Measurements from ENCODE around the gene CACNA2D1. TPM values are rescaled to one million over a fixed set of nuclear protein-coding genes. Genes with fewer than 3 reads are reported as not detected.

The CACNA2D1 gene
- polyA plus RNA-seq, 2 of the 4 experiments (the other 2 are of a cell fraction), result 18.0 to 32.9 TPM

DNA sequence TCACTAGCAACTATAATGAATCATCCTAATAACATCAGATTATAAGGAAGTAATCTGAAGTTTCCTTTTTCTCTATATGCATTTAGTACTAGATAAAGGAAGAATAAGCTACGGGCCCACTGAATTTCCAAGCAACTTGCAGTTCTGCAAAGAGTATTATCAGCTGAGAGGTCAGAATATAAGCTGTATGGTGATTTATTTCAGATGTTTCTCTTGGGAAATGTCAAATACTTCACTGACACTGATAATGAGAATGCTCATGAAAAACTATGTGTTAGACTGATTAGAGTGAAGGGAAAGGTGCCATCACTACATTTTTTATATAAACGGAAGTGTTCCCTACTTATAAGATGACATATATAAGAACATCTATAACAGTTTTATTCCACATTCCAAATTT lies 422.5 kb downstream of the CACNA2D1 start:
- TF ChIP-seq ZNF302 (CRISPR knock-in tag; IDR thresholded peaks at IDR 0.05) (no peak), ESRRA (IDR thresholded peaks at IDR 0.05; ENCODE audit: borderline replicate concordance, low read length) (no peak), NPAS2 (CRISPR knock-in tag; IDR thresholded peaks at IDR 0.05; ENCODE audit: borderline replicate concordance) (no peak), TP53 (CRISPR knock-in tag; IDR thresholded peaks at IDR 0.05) (no peak)
- DNase-seq (ENCODE audit: low read depth in 1 of 2, low spot score in 1 of 2), result no peak
- ChIA-PET POLR2A (no interaction called here), CTCF (interaction anchor here (0.9 to 8.6 kb wide), 5 partner anchors 9 to 709 kb away, joined by 3 to 64 read pairs (median 4); no protein-coding TSS in a partner anchor)
- Histone ChIP-seq H3K4me3 (no peak overlapping the region), H3K4me2 (no peak overlapping the region), H3K27ac (no peak overlapping the region), H3K9me3 (no peaks in the 10 kb centered on the region), H3K4me1 (peaks cover 15% of the 10 kb centered on the region)
- 86% methylated on average over 2 of the region's 2 CpGs for WGBS (ENCODE audit: missing lambda C conversion rate)
- no peak for ATAC-seq
- no peak for FAIRE-seq

DNA sequence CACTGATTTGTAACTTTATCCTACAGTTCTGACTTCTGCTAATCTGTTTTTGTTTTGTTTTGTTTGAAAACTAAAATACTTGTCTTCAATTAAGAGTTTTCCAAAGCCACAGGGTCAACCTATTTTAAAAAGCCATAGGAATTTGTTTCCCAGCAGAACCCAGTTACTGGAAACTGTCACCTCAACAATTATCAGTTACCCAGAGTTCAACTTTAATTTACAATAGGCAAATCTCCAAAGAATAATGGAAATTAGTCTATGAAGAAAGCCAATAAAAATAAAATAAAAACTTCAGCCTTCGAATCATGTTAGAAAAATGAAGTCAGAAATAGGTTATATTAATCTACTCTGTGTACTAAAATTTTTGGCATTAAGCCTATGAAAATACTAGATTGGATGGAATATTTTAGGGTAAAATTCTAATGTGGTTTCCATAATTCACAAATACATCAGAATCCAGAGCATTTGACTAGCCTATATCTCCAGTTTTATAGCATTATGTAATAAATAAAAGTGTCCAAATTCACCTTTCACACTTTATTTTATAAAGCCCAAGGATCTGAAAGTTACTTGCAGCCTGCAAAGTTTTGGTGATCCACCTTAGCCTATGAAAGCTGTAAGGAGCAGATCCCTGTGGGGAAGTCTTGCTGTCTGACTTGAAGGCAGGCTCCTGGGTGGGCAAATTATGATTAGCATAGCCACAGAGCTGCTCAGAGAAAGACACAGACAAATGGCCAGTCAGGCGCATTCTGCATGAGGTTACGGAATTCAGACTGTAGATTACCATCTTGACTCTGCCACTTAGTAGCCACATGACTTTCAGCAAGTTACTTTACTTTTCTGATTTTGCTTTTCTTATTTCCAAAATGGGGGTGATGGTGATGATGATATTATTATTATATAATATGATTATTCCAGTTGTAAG lies 423.8 kb downstream of the CACNA2D1 start:
- ChIA-PET CTCF (interaction anchor here (0.9 to 8.6 kb wide), 2 partner anchors 64 to 520 kb away, joined by 4 to 64 read pairs; no protein-coding TSS in a partner anchor), POLR2A (no interaction called here)
- Histone ChIP-seq H3K4me1 (peaks cover 23% of the 10 kb centered on the region), H3K27ac (no peak overlapping the region), H3K9me3 (no peaks in the 10 kb centered on the region), H3K4me3 (no peak overlapping the region), H3K4me2 (no peak overlapping the region)
- TF ChIP-seq HOXB13 (CRISPR knock-in tag; IDR thresholded peaks at IDR 0.05; ENCODE audit: low read depth) (no peak), TP53 (CRISPR knock-in tag; IDR thresholded peaks at IDR 0.05) (no peak), ZNF302 (CRISPR knock-in tag; IDR thresholded peaks at IDR 0.05) (no peak), RAD21 (conservative IDR thresholded peaks at IDR 0.05 in 1 of 2, IDR thresholded peaks at IDR 0.05 in 1 of 2) (no peak)
- no peak for FAIRE-seq
- no peak for DNase-seq (ENCODE audit: low read depth in 1 of 2, low spot score in 1 of 2)
- no peak for ATAC-seq
- WGBS (ENCODE audit: missing lambda C conversion rate), result 89% methylated on average over 3 of the region's 3 CpGs

DNA sequence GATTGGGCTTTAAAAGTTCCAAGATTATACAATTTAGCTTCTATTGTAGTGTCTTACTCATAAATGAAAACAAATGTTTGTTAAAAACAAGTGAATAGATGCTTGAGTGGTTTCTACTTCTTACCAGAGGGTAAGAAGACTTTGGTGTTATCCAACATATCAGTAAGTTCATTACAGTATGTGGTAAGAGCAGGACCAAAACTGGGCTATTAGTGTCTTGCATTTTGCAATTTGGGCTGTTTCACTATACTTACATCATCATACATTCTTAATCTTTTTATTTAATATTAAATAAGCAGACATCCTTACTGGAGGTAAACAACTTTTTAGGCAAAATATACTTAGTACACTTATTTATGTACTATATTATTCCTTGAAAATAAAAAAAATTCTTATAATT lies 425.4 kb downstream of the CACNA2D1 start:
- no peak for ATAC-seq
- H3K4me3 ChIP-seq, result no peak overlapping the region
- H3K4me1 ChIP-seq, result peaks cover 23% of the 10 kb centered on the region
- FAIRE-seq, result no peak
- no peak for TF ChIP-seq EHF (CRISPR knock-in tag; IDR thresholded peaks at IDR 0.05)
- no peak for TF ChIP-seq POLR2A (IDR thresholded peaks at IDR 0.05; ENCODE audit: low read length)
- TF ChIP-seq SMC3 (IDR thresholded peaks at IDR 0.05), result no peak
- TF ChIP-seq, protein P1, sequence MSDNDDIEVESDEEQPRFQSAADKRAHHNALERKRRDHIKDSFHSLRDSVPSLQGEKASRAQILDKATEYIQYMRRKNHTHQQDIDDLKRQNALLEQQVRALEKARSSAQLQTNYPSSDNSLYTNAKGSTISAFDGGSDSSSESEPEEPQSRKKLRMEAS (IDR thresholded peaks at IDR 0.05), result no peak
- TF ChIP-seq, protein P2, sequence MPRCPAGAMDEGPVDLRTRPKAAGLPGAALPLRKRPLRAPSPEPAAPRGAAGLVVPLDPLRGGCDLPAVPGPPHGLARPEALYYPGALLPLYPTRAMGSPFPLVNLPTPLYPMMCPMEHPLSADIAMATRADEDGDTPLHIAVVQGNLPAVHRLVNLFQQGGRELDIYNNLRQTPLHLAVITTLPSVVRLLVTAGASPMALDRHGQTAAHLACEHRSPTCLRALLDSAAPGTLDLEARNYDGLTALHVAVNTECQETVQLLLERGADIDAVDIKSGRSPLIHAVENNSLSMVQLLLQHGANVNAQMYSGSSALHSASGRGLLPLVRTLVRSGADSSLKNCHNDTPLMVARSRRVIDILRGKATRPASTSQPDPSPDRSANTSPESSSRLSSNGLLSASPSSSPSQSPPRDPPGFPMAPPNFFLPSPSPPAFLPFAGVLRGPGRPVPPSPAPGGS (IDR thresholded peaks at IDR 0.05), result no peak
- TF ChIP-seq, protein P3, sequence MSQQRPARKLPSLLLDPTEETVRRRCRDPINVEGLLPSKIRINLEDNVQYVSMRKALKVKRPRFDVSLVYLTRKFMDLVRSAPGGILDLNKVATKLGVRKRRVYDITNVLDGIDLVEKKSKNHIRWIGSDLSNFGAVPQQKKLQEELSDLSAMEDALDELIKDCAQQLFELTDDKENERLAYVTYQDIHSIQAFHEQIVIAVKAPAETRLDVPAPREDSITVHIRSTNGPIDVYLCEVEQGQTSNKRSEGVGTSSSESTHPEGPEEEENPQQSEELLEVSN (IDR thresholded peaks at IDR 0.05; ENCODE audit: borderline replicate concordance, low read depth), result no peak
- TF ChIP-seq CBX2 (IDR thresholded peaks at IDR 0.05; ENCODE audit: borderline replicate concordance, low read depth), result no peak
- no peak for TF ChIP-seq ZFP36 (IDR thresholded peaks at IDR 0.05; ENCODE audit: borderline replicate concordance, partially characterized antibody)
- no peak for TF ChIP-seq RFX5 (IDR thresholded peaks at IDR 0.05)
- no peak for TF ChIP-seq MYC (IDR thresholded peaks at IDR 0.05; ENCODE audit: borderline replicate concordance, low read length)
- no peak for TF ChIP-seq MAFK (IDR thresholded peaks at IDR 0.05; ENCODE audit: partially characterized antibody)
- no peak for TF ChIP-seq ZSCAN20 (CRISPR knock-in tag; IDR thresholded peaks at IDR 0.05)
- ChIA-PET CTCF (interaction anchor here (0.6 to 8.6 kb wide), 9 partner anchors 195 to 586 kb away, joined by 3 to 64 read pairs (median 4); no protein-coding TSS in a partner anchor), POLR2A (no interaction called here)
- no peak overlapping the region for H3K4me2 ChIP-seq
- no peak overlapping the region for H3K27ac ChIP-seq
- no peak for DNase-seq (ENCODE audit: low read depth in 1 of 2, low spot score in 1 of 2)
- no peaks in the 10 kb centered on the region for H3K9me3 ChIP-seq
